Thoracic aorta (tissue), 2 donors: ENCODE results near the gene CHST1. TPM values are rescaled to one million over a fixed set of nuclear protein-coding genes. Genes with fewer than 3 reads are reported as not detected.

Experiments used
- ATAC-seq: fragments of 150-250 bp; one replicate; pipeline ENCODE4 v1.8.0; 2017; ENCODE audit warnings: low read depth; ENCODE audit not compliant: insufficient number of reproducible peaks, low FRiP score
- DNase-seq: peaks from one replicate; pipeline ENCODE4 v3.0.0-alpha.2; 2020; ENCODE audit warnings: low spot score
- H3K27ac ChIP-seq, 2 donors: fragments of 200-600 bp; sonication (generic); 1 replicate in 1 of 2; 2 replicates in 1 of 2; pipeline ENCODE4 v1.5.1; 2016; ENCODE audit warnings: mild to moderate bottlenecking in 2 of 2, moderate library complexity in 2 of 2
- H3K27me3 ChIP-seq: fragments of 200-600 bp; sonication (generic); replicated peaks from 2 replicates; pipeline ENCODE4 v1.6.0; 2016; ENCODE audit warnings: mild to moderate bottlenecking; ENCODE audit not compliant: insufficient read depth
- H3K36me3 ChIP-seq: fragments of 200-600 bp; sonication (generic); one replicate; pipeline ENCODE4 v1.5.1; 2016
- H3K4me1 ChIP-seq, 2 donors: fragments of 200-600 bp; sonication (generic); 1 replicate in 1 of 2; 2 replicates in 1 of 2; pipeline versions ENCODE4 v1.5.1 to v1.6.0; 2016; ENCODE audit warnings: low read depth in 2 of 2, mild to moderate bottlenecking in 1 of 2; ENCODE audit not compliant: control insufficient read depth in 1 of 2
- H3K4me3 ChIP-seq: fragments of 200-600 bp; sonication (generic); 2 replicates; pipeline ENCODE4 v1.5.1; 2016; ENCODE audit warnings: mild to moderate bottlenecking
- H3K9me3 ChIP-seq: fragments of 200-600 bp; sonication (generic); 2 replicates; pipeline ENCODE4 v1.5.1; 2016
- CTCF ChIP-seq: fragments of 200-600 bp; sonication (generic); IDR thresholded peaks from one replicate; pipeline ENCODE4 v1.5.1; 2019; ENCODE audit warnings: antibody characterized with exemption
- total RNA-seq, 2 donors: library from RNA; depleted of rRNA; stranded (reverse); fragments of >200 nt; gene quantifications; one replicate each; pipeline versions ENCODE4 v1.1.0 to v1.2.3, GENCODE V29; 2016

CHST1 gene
- 10 to 100 TPM; 48.7 to 50.2 TPM for total RNA-seq

GRCh38 chr11:45665206-45665932, at the start of gene CHST1:
TSS of gene CHST1 (minus strand) at chr11:45665622. CDS start at chr11:45650923, 14,699 bp downstream.
- Histone ChIP-seq H3K27me3 (no peaks in the 10 kb centered on the region), H3K27ac (peak within 1 kb of the TSS; percentile 55 to 74), H3K4me3 (peak within 1 kb of the TSS; percentile 93), H3K36me3 (no peaks in the 10 kb centered on the region), H3K9me3 (no peaks in the 10 kb centered on the region), H3K4me1 (peaks cover 13 to 36% of the 10 kb centered on the region in 2 donors)
- ATAC-seq (peak; percentile 45), DNase-seq (no peak)
- no peak for TF ChIP-seq CTCF

GRCh38 chr11:45713573-45713972, 48.2 kb upstream of the CHST1 start:
- H3K27ac ChIP-seq, result no peak overlapping the region
- no peaks in the 10 kb centered on the region for H3K9me3 ChIP-seq
- no peaks in the 10 kb centered on the region for H3K4me1 ChIP-seq
- no peaks in the 10 kb centered on the region for H3K27me3 ChIP-seq
- H3K36me3 ChIP-seq, result no peaks in the 10 kb centered on the region
- ATAC-seq (no peak), DNase-seq (no peak)
- no peak for TF ChIP-seq CTCF
- no peak overlapping the region for H3K4me3 ChIP-seq

- Histone ChIP-seq H3K4me3 (no peak overlapping the region), H3K36me3 (no peaks in the 10 kb centered on the region), H3K27me3 (no peaks in the 10 kb centered on the region), H3K9me3 (no peaks in the 10 kb centered on the region), H3K4me1 (no peaks in the 10 kb centered on the region), H3K27ac (no peak overlapping the region)
- no peak for TF ChIP-seq CTCF
- no peak for ATAC-seq
- no peak for DNase-seq
Measured at GRCh38 chr11:45710561-45710960, 45.1 kb upstream of the CHST1 start.

- Histone ChIP-seq H3K4me3 (no peak overlapping the region), H3K27ac (no peak overlapping the region), H3K36me3 (no peaks in the 10 kb centered on the region), H3K9me3 (no peaks in the 10 kb centered on the region), H3K27me3 (no peaks in the 10 kb centered on the region), H3K4me1 (no peaks in the 10 kb centered on the region)
- DNase-seq (no peak), ATAC-seq (no peak)
- TF ChIP-seq CTCF, result no peak
Measured at GRCh38 chr11:45708887-45709663, 43.7 kb upstream of the CHST1 start.

GRCh38 chr11:45704635-45705034, 39.2 kb upstream of the CHST1 start:
- Histone ChIP-seq H3K9me3 (no peaks in the 10 kb centered on the region), H3K4me1 (no peaks in the 10 kb centered on the region), H3K27ac (no peak overlapping the region), H3K36me3 (no peaks in the 10 kb centered on the region), H3K27me3 (no peaks in the 10 kb centered on the region), H3K4me3 (no peak overlapping the region)
- ATAC-seq (no peak), DNase-seq (no peak)
- no peak for TF ChIP-seq CTCF
